T-helper 1 cell treated with Interleukin-12 subunit alpha and Interleukin-12 subunit beta and Interleukin-4 antibody, amounts not matched to agents 30 μg/mL and 1 μg/mL, for 36 hours (primary cell): ENCODE results near the gene CCDC83.

Source experiments
- H3K27ac Mint-ChIP-seq: one replicate; pipeline ENCODE4 v1.8.0; 2021; ENCODE audit warnings: mild to moderate bottlenecking, mixed read lengths
- H3K27me3 Mint-ChIP-seq: one replicate; pipeline ENCODE4 v1.8.0; 2021; ENCODE audit warnings: low read depth, mixed read lengths
- H3K36me3 Mint-ChIP-seq: one replicate; pipeline ENCODE4 v1.8.0; 2021; ENCODE audit warnings: low read depth, mixed read lengths
- H3K4me1 Mint-ChIP-seq: one replicate; pipeline ENCODE4 v1.8.0; 2021; ENCODE audit warnings: low read depth, mixed read lengths
- H3K4me3 Mint-ChIP-seq: one replicate; pipeline ENCODE4 v1.8.0; 2021; ENCODE audit warnings: mild to moderate bottlenecking, moderate library complexity, mixed read lengths
- H3K9me3 Mint-ChIP-seq: one replicate; pipeline ENCODE4 v1.8.0; 2021; ENCODE audit warnings: mixed read lengths

CCDC83 gene

GRCh38 chr11:85886089-85887056 lies 31.2 kb downstream of the CCDC83 start:
- no peaks in the 10 kb centered on the region for H3K9me3 Mint-ChIP-seq
- no peak overlapping the region for H3K4me3 Mint-ChIP-seq
- no peaks in the 10 kb centered on the region for H3K36me3 Mint-ChIP-seq
- H3K27me3 Mint-ChIP-seq = peaks cover 18% of the 10 kb centered on the region
- H3K4me1 Mint-ChIP-seq = no peaks in the 10 kb centered on the region
- H3K27ac Mint-ChIP-seq = no peak overlapping the region

- H3K4me1 Mint-ChIP-seq = no peaks in the 10 kb centered on the region
- no peaks in the 10 kb centered on the region for H3K9me3 Mint-ChIP-seq
- H3K4me3 Mint-ChIP-seq = no peak overlapping the region
- H3K27ac Mint-ChIP-seq = no peak overlapping the region
- no peaks in the 10 kb centered on the region for H3K36me3 Mint-ChIP-seq
- H3K27me3 Mint-ChIP-seq = peaks cover 11% of the 10 kb centered on the region
These were observed 33.9 kb downstream of the CCDC83 start for GRCh38 chr11:85889108-85889507.

GRCh38 chr11:85889676-85890579 lies 34.7 kb downstream of the CCDC83 start:
- Mint-ChIP-seq H3K9me3 (no peaks in the 10 kb centered on the region), H3K36me3 (no peaks in the 10 kb centered on the region), H3K27ac (no peak overlapping the region), H3K4me1 (no peaks in the 10 kb centered on the region), H3K4me3 (no peak overlapping the region), H3K27me3 (peaks cover 11% of the 10 kb centered on the region)

- Mint-ChIP-seq H3K9me3 (no peaks in the 10 kb centered on the region), H3K4me3 (no peak overlapping the region), H3K36me3 (no peaks in the 10 kb centered on the region), H3K27me3 (peaks cover 6% of the 10 kb centered on the region), H3K27ac (no peak overlapping the region), H3K4me1 (no peaks in the 10 kb centered on the region)
These were observed 38.2 kb downstream of the CCDC83 start for GRCh38 chr11:85893395-85893794.

GRCh38 chr11:85896876-85897275 lies 41.7 kb downstream of the CCDC83 start:
- Mint-ChIP-seq H3K27ac (no peak overlapping the region), H3K4me1 (no peaks in the 10 kb centered on the region), H3K9me3 (no peaks in the 10 kb centered on the region), H3K36me3 (no peaks in the 10 kb centered on the region), H3K27me3 (peaks cover 11% of the 10 kb centered on the region), H3K4me3 (no peak overlapping the region)

- no peaks in the 10 kb centered on the region for H3K36me3 Mint-ChIP-seq
- H3K4me3 Mint-ChIP-seq = no peak overlapping the region
- H3K27me3 Mint-ChIP-seq = peaks cover 8% of the 10 kb centered on the region
- no peaks in the 10 kb centered on the region for H3K4me1 Mint-ChIP-seq
- H3K27ac Mint-ChIP-seq = no peak overlapping the region
- no peaks in the 10 kb centered on the region for H3K9me3 Mint-ChIP-seq
These were observed 43.3 kb downstream of the CCDC83 start for GRCh38 chr11:85898456-85898855.

GRCh38 chr11:85902353-85902752 lies 47.2 kb downstream of the CCDC83 start:
- H3K27me3 Mint-ChIP-seq = peaks cover 5% of the 10 kb centered on the region
- H3K36me3 Mint-ChIP-seq = no peaks in the 10 kb centered on the region
- no peak overlapping the region for H3K27ac Mint-ChIP-seq
- no peaks in the 10 kb centered on the region for H3K4me1 Mint-ChIP-seq
- no peak overlapping the region for H3K4me3 Mint-ChIP-seq
- H3K9me3 Mint-ChIP-seq = no peaks in the 10 kb centered on the region

GRCh38 chr11:85903406-85903805 lies 48.2 kb downstream of the CCDC83 start:
- Mint-ChIP-seq H3K27ac (no peak overlapping the region), H3K27me3 (peaks cover 5% of the 10 kb centered on the region), H3K4me3 (no peak overlapping the region), H3K36me3 (no peaks in the 10 kb centered on the region), H3K4me1 (no peaks in the 10 kb centered on the region), H3K9me3 (no peaks in the 10 kb centered on the region)

- Mint-ChIP-seq H3K27ac (no peak overlapping the region), H3K4me1 (no peaks in the 10 kb centered on the region), H3K9me3 (no peaks in the 10 kb centered on the region)
These were observed 48.6 kb downstream of the CCDC83 start for GRCh38 chr11:85903811-85904210.

GRCh38 chr11:85912414-85912813 lies 57.2 kb downstream of the CCDC83 start:
- Mint-ChIP-seq H3K4me3 (no peak overlapping the region), H3K4me1 (no peaks in the 10 kb centered on the region), H3K36me3 (no peaks in the 10 kb centered on the region), H3K27ac (no peak overlapping the region), H3K27me3 (peaks cover 7% of the 10 kb centered on the region), H3K9me3 (peaks cover 8% of the 10 kb centered on the region)

More at GRCh38 chr11:85903811-85904210, 48.6 kb downstream of the CCDC83 start:
- no peaks in the 10 kb centered on the region for H3K36me3 Mint-ChIP-seq
- H3K4me3 Mint-ChIP-seq = no peak overlapping the region
- H3K27me3 Mint-ChIP-seq = peaks cover 5% of the 10 kb centered on the region

- Mint-ChIP-seq H3K27me3 (peaks cover 7% of the 10 kb centered on the region), H3K27ac (no peak overlapping the region), H3K4me3 (no peak overlapping the region), H3K4me1 (no peaks in the 10 kb centered on the region), H3K36me3 (no peaks in the 10 kb centered on the region), H3K9me3 (peaks cover 8% of the 10 kb centered on the region)
These were observed 58.3 kb downstream of the CCDC83 start for GRCh38 chr11:85913513-85913912.

GRCh38 chr11:85914425-85914824 lies 59.2 kb downstream of the CCDC83 start:
- Mint-ChIP-seq H3K4me1 (no peaks in the 10 kb centered on the region), H3K27me3 (peaks cover 7% of the 10 kb centered on the region), H3K27ac (no peak overlapping the region), H3K4me3 (no peak overlapping the region), H3K9me3 (peaks cover 8% of the 10 kb centered on the region), H3K36me3 (no peaks in the 10 kb centered on the region)

- peaks cover 11% of the 10 kb centered on the region for H3K9me3 Mint-ChIP-seq
- no peak overlapping the region for H3K4me3 Mint-ChIP-seq
- no peaks in the 10 kb centered on the region for H3K36me3 Mint-ChIP-seq
- peaks cover 7% of the 10 kb centered on the region for H3K27me3 Mint-ChIP-seq
- peaks cover 2% of the 10 kb centered on the region for H3K4me1 Mint-ChIP-seq
- no peak overlapping the region for H3K27ac Mint-ChIP-seq
These were observed 64.0 kb downstream of the CCDC83 start for GRCh38 chr11:85918910-85919794.

GRCh38 chr11:85922367-85922766 lies 67.2 kb downstream of the CCDC83 start:
- Mint-ChIP-seq H3K4me1 (peaks cover 2% of the 10 kb centered on the region), H3K4me3 (no peak overlapping the region), H3K27ac (no peak overlapping the region), H3K9me3 (peaks cover 4% of the 10 kb centered on the region), H3K36me3 (no peaks in the 10 kb centered on the region), H3K27me3 (peaks cover 23% of the 10 kb centered on the region)
